Ovary (tissue), 3 donors: Measurements from ENCODE around the gene ABCE1.

Experiments used
- EP300 ChIP-seq: sonication (generic); formaldehyde crosslinking; IDR thresholded peaks from one replicate; pipeline ENCODE4 v1.6.1; 2017; ENCODE audit warnings: antibody characterized with exemption
- TF ChIP-seq, protein P1 (sequence below), 3 donors: fragments of 450-650 bp in 2 of 3; fragments of 200-600 bp in 1 of 3; IDR thresholded peaks; one replicate each; pipeline versions ENCODE4 v1.5.1 to v1.8.0; 2016 to 2022; ENCODE audit warnings: antibody characterized with exemption in 3 of 3, mild to moderate bottlenecking in 1 of 3
- donor health status: DM: no; HTN: no; CAD: no.

DNA sequence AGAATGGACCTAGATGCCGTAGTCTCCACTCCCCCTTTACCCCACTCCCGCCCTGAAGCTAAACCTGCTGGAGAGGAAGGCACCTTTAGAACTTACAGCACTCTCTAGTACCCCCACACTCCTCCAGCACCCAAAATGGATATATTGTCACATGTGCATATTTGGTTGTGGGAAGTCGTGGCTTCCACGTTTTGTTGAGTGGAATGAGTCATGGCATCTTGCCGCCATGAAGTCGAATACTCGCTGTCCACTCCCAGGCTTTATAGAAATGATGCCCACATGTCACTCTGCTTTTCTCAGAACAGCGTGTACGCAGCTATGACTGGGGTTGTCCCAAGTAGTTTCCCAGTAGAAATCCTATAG lies 545 bp downstream of the ABCE1 start:
- TF ChIP-seq, protein P1, sequence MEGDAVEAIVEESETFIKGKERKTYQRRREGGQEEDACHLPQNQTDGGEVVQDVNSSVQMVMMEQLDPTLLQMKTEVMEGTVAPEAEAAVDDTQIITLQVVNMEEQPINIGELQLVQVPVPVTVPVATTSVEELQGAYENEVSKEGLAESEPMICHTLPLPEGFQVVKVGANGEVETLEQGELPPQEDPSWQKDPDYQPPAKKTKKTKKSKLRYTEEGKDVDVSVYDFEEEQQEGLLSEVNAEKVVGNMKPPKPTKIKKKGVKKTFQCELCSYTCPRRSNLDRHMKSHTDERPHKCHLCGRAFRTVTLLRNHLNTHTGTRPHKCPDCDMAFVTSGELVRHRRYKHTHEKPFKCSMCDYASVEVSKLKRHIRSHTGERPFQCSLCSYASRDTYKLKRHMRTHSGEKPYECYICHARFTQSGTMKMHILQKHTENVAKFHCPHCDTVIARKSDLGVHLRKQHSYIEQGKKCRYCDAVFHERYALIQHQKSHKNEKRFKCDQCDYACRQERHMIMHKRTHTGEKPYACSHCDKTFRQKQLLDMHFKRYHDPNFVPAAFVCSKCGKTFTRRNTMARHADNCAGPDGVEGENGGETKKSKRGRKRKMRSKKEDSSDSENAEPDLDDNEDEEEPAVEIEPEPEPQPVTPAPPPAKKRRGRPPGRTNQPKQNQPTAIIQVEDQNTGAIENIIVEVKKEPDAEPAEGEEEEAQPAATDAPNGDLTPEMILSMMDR (IDR thresholded peaks at IDR 0.05): no peak
- no peak for TF ChIP-seq EP300
